Suprapubic skin (tissue), 4 donors: ENCODE results near the gene NAP1L4. TPM values are rescaled to one million over a fixed set of nuclear protein-coding genes. Genes with fewer than 3 reads are reported as not detected.

Experiments used
- DNase-seq, 2 donors: peaks; one replicate each; pipeline ENCODE4 v3.0.0-alpha.2; 2019; ENCODE audit warnings: low spot score in 2 of 2
- H3K27ac ChIP-seq: fragments of 200-600 bp; sonication (generic); one replicate; pipeline ENCODE4 v1.5.1; 2019
- H3K27me3 ChIP-seq: fragments of 200-600 bp; sonication (generic); one replicate; pipeline ENCODE4 v1.5.1; 2019
- H3K36me3 ChIP-seq: fragments of 200-600 bp; sonication (generic); one replicate; pipeline ENCODE4 v1.5.1; 2019
- H3K4me1 ChIP-seq: fragments of 200-600 bp; sonication (generic); one replicate; pipeline ENCODE4 v1.5.1; 2019
- H3K4me3 ChIP-seq: fragments of 200-600 bp; sonication (generic); one replicate; pipeline ENCODE4 v1.5.1; 2019; ENCODE audit warnings: mild to moderate bottlenecking
- H3K9me3 ChIP-seq: fragments of 200-600 bp; sonication (generic); one replicate; pipeline ENCODE4 v1.5.1; 2019
- EP300 ChIP-seq: sonication (generic); formaldehyde crosslinking; IDR thresholded peaks from one replicate; pipeline ENCODE4 v1.6.1; 2017; ENCODE audit warnings: antibody characterized with exemption
- POLR2A ChIP-seq, 2 donors: fragments of 450-650 bp; IDR thresholded peaks; one replicate each; pipeline ENCODE4 v1.6.1; 2017; ENCODE audit warnings: antibody characterized with exemption in 2 of 2, mild to moderate bottlenecking in 2 of 2, moderate library complexity in 2 of 2
- POLR2AphosphoS5 ChIP-seq, 3 donors: sonication (generic); formaldehyde crosslinking; IDR thresholded peaks; one replicate each; pipeline ENCODE4 v1.6.1; 2017; ENCODE audit warnings: antibody characterized with exemption in 3 of 3
- WGBS: methylation state at CpG from one replicate; pipeline ENCODE4 v1.1.5; 2018; 5-methylcytosine and 5-hydroxymethylcytosine counted together
- total RNA-seq, 4 donors: library from RNA; depleted of rRNA; stranded (reverse); fragments of >200 nt; gene quantifications; one replicate each; pipeline ENCODE4 v1.1.0, GENCODE V29; 2016
- TF ChIP-seq, protein P1 (sequence below), 2 donors: fragments of 200-600 bp in 1 of 2; fragments of 450-650 bp in 1 of 2; sonication (generic) in 1 of 2; IDR thresholded peaks; one replicate each; pipeline ENCODE4 v1.5.1; 2016 to 2019; ENCODE audit warnings: antibody characterized with exemption in 2 of 2, mild to moderate bottlenecking in 1 of 2, moderate library complexity in 1 of 2

NAP1L4 gene
- total RNA-seq, 4 donors from 2014 or later = 70.7 to 150 (median 97.5) TPM

DNA sequence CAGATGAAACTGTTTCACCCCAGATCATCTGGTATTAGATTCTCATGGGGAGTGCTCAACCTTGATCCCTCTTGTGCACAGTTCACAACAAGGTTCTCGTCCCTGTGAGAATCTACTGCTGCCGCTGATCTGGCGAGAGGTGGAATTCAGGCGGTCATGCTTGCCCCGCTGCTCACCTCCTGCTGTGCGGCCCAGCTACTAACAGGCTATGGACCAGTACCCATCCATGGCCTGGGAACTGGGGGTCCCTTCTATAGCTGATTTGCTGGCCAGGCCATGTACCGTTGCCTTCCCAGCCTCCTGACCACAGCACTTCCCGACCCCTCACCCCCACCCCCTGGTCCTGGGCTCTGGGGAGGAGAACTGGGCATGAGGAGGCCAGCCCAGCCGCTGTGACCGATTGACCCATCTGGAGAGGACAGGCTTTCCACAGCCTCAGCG, 65.5 kb downstream of the NAP1L4 start:
- H3K4me3 ChIP-seq = no peak overlapping the region
- TF ChIP-seq POLR2AphosphoS5 (IDR thresholded peaks at IDR 0.05) (no peak), EP300 (no peak), POLR2A (IDR thresholded peaks at IDR 0.05) (no peak)
- TF ChIP-seq, protein P1, sequence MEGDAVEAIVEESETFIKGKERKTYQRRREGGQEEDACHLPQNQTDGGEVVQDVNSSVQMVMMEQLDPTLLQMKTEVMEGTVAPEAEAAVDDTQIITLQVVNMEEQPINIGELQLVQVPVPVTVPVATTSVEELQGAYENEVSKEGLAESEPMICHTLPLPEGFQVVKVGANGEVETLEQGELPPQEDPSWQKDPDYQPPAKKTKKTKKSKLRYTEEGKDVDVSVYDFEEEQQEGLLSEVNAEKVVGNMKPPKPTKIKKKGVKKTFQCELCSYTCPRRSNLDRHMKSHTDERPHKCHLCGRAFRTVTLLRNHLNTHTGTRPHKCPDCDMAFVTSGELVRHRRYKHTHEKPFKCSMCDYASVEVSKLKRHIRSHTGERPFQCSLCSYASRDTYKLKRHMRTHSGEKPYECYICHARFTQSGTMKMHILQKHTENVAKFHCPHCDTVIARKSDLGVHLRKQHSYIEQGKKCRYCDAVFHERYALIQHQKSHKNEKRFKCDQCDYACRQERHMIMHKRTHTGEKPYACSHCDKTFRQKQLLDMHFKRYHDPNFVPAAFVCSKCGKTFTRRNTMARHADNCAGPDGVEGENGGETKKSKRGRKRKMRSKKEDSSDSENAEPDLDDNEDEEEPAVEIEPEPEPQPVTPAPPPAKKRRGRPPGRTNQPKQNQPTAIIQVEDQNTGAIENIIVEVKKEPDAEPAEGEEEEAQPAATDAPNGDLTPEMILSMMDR (IDR thresholded peaks at IDR 0.05) = no peak
- no peaks in the 10 kb centered on the region for H3K27me3 ChIP-seq
- H3K4me1 ChIP-seq = peaks cover 50% of the 10 kb centered on the region
- H3K36me3 ChIP-seq = no peaks in the 10 kb centered on the region
- H3K27ac ChIP-seq = no peak overlapping the region
- WGBS = 95% methylated on average over 11 of the region's 11 CpGs
- DNase-seq = no peak
- no peaks in the 10 kb centered on the region for H3K9me3 ChIP-seq

DNA sequence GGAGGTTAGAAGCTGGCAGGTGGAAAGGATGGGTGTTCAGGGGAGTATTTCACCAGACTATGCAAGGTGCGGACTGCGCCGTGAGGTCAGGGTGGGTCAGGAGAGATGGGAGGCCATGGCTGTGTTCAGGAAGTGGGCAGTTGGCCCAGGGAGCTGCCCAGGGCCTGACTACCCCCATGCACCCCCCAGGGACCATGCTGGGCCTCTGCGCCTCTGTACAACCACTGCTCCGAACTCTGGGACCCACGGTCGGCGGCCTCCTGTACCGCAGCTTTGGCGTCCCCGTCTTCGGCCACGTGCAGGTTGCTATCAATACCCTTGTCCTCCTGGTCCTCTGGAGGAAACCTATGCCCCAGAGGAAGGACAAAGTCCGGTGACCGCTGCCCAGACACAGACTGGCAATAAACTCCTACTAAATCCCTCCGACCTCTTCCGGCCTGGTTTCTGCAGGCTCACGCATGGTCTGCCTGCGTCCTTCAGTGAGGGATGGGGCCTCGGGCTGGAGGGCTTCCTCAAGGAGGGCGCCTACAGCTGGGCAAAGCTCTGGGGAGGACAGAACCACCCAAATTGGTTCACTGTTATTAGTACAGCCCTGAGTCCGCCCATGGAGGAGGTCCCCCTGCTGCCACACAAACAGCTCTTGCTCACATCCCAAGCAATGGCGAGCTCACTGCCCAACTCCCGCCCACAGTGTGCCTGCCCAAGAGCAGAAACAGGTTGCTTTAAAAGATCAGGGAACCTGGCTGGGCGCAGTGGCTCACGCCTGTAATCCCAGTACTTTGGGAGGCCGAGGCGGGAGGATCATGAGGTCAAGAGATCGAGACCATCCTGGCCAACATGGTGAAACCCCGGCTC, 67.1 kb downstream of the NAP1L4 start:
- H3K27me3 ChIP-seq = no peaks in the 10 kb centered on the region
- no peak for TF ChIP-seq POLR2AphosphoS5 (IDR thresholded peaks at IDR 0.05)
- TF ChIP-seq, protein P1 (IDR thresholded peaks at IDR 0.05) = no peak
- TF ChIP-seq EP300 = no peak
- TF ChIP-seq POLR2A (IDR thresholded peaks at IDR 0.05) = no peak
- no peak overlapping the region for H3K4me3 ChIP-seq
- no peaks in the 10 kb centered on the region for H3K9me3 ChIP-seq
- WGBS = 94% methylated on average over 15 of the region's 30 CpGs
- no peak overlapping the region for H3K27ac ChIP-seq
- H3K4me1 ChIP-seq = peaks cover 39% of the 10 kb centered on the region
- no peak for DNase-seq
- no peaks in the 10 kb centered on the region for H3K36me3 ChIP-seq

DNA sequence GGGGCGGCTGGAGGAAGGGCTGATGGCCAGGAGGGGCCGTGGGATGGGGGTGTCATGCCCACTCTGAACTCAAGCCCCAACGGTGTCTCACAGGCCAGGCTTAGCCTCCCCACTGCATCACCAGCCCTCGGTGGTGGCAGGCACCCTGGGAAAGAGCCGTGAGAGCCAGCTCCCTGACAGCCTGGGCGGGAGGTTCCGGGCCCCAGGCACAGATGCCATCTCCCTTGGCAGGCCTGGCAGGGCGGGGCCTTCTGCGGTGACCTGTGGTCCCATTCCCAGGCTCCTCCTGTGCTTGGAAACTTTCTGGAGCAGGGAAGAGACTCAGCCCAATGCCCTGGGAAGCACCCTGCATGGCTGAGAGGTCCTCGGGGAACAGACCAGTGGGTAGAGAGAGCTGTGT, 67.7 kb downstream of the NAP1L4 start:
- H3K27ac ChIP-seq = no peak overlapping the region

DNA sequence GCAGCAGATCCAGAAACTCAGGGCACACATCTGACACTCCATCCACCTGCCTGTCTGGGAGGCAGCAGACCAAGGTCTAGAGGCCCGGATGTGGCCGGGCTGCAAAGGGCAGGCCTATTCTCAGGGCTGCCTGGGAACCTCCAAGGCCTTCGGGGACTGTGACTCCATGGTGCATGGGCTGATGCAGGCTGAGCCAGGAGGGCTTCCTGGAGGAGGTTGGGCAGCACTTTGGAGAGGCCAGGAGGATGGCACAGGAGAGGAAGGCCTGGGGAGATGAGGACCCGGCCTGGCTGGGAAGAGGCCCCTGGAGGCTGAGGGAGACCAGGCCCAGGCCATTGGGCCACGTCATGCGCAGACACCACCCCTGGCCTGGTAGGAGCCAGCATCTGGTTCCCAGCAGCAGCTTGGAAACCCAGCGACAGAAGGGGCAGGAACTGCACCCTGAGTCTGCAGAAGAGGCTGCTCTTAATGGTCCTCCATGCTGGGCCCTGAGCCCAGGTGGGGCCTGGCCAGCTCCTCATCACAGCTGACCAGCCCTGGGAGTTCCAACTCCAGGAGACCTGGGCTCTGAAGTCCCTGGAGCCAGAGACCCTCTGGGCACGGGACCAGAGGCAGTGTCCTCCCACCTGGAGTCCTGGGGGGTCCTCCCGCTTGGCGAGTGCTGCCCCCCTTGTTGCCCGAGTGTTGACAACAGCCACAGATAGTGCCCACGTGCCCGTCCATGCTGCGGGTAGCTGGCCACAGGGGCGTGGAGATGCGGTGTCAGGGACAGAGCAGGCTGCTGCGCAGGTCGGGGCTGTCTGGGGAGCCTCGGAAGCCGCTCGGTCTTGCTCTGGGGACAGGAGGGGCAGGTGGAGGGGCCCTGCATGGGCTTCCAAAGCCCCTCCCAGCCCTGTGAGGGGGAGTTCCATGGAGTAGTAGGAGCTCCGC, 68.4 kb downstream of the NAP1L4 start:
- H3K4me3 ChIP-seq = no peak overlapping the region
- H3K27ac ChIP-seq = no peak overlapping the region
- no peak for DNase-seq
- H3K27me3 ChIP-seq = no peaks in the 10 kb centered on the region
- no peaks in the 10 kb centered on the region for H3K9me3 ChIP-seq
- no peaks in the 10 kb centered on the region for H3K36me3 ChIP-seq
- TF ChIP-seq POLR2A (IDR thresholded peaks at IDR 0.05) = no peak
- TF ChIP-seq, protein P1 (IDR thresholded peaks at IDR 0.05) = no peak
- no peak for TF ChIP-seq POLR2AphosphoS5 (IDR thresholded peaks at IDR 0.05)
- no peak for TF ChIP-seq EP300
- 59% methylated on average over 15 of the region's 22 CpGs for WGBS
- H3K4me1 ChIP-seq = peaks cover 26% of the 10 kb centered on the region

More for the DNA sequence above, 67.7 kb downstream of the NAP1L4 start:
- no peak for TF ChIP-seq POLR2A (IDR thresholded peaks at IDR 0.05)
- no peak for TF ChIP-seq POLR2AphosphoS5 (IDR thresholded peaks at IDR 0.05)
- TF ChIP-seq, protein P1 (IDR thresholded peaks at IDR 0.05) = no peak
- no peak for TF ChIP-seq EP300
- 60% methylated on average over 9 of the region's 10 CpGs for WGBS
- no peaks in the 10 kb centered on the region for H3K27me3 ChIP-seq
- peaks cover 32% of the 10 kb centered on the region for H3K4me1 ChIP-seq
- no peak for DNase-seq
- H3K36me3 ChIP-seq = no peaks in the 10 kb centered on the region
- H3K4me3 ChIP-seq = no peak overlapping the region
- no peaks in the 10 kb centered on the region for H3K9me3 ChIP-seq
